CD4-positive, alpha-beta T cell (primary cell): ENCODE measurements around the gene OXLD1. TPM values are rescaled to one million over a fixed set of nuclear protein-coding genes. Genes with fewer than 3 reads are reported as not detected.

Experiments
- ATAC-seq: fragments of 200-7000 bp; cut with Tn5 transposase; one replicate; pipeline ENCODE4 v1.10.0; 2022; ENCODE audit warnings: mild to moderate bottlenecking; ENCODE audit not compliant: poor library complexity
- CTCF ChIA-PET: fragments of 350-600 bp; sonication (Branson Sonifier 250); formaldehyde crosslinking; loops from one replicate; lab custom pipeline; 2021; ENCODE audit warnings: antibody characterized with exemption, inconsistent platforms; lab: Charles Lee
- POLR2A ChIA-PET: fragments of 350-600 bp; sonication (Branson Sonifier 250); formaldehyde crosslinking; loops from one replicate; lab custom pipeline; 2021; ENCODE audit warnings: antibody characterized with exemption, inconsistent platforms; lab: Charles Lee
- DNase-seq, 14 experiments: peaks; one replicate each; pipeline ENCODE4 v3.0.0-alpha.2; 2013 to 2020; ENCODE audit warnings: mixed read lengths in 2 of 14
- H3K27ac ChIP-seq, 2 donors: one replicate each; pipeline versions ENCODE4 v1.5.1 to v1.7.0; 2013; ENCODE audit warnings: low read length in 2 of 2, low read depth in 1 of 2, mild to moderate bottlenecking in 1 of 2
- H3K27me3 ChIP-seq, 2 experiments: 1 replicate in 1 of 2; 2 replicates in 1 of 2; pipeline versions ENCODE4 v1.6.1 to v1.7.0; 2013; ENCODE audit warnings: low read length in 2 of 2, control low read depth in 1 of 2, mild to moderate bottlenecking in 1 of 2, moderate library complexity in 1 of 2; ENCODE audit not compliant: insufficient read depth in 2 of 2, control insufficient read depth in 1 of 2
- H3K36me3 ChIP-seq: one replicate; pipeline ENCODE4 v1.6.1; 2013; ENCODE audit warnings: low read length, control low read depth; ENCODE audit not compliant: insufficient read depth
- H3K4me1 ChIP-seq: one replicate; pipeline ENCODE4 v1.6.1; 2013; ENCODE audit warnings: low read length, control low read depth; ENCODE audit not compliant: insufficient read depth
- H3K4me3 ChIP-seq: one replicate; pipeline ENCODE4 v1.5.1; 2013; ENCODE audit warnings: mild to moderate bottlenecking, low read length, moderate library complexity
- H3K9me3 ChIP-seq, 2 experiments: 1 replicate in 1 of 2; 2 replicates in 1 of 2; pipeline versions ENCODE4 v1.6.1 to v1.7.0; 2013; ENCODE audit warnings: low read length in 2 of 2, mild to moderate bottlenecking in 2 of 2, control low read depth in 1 of 2, moderate library complexity in 1 of 2; ENCODE audit not compliant: control insufficient read depth in 1 of 2, insufficient read depth in 1 of 2
- H3K27ac Mint-ChIP-seq: one replicate; pipeline ENCODE4 v1.8.0; 2020; ENCODE audit warnings: mixed read lengths
- H3K27me3 Mint-ChIP-seq: one replicate; pipeline ENCODE4 v1.8.0; 2021; ENCODE audit warnings: mixed read lengths
- H3K36me3 Mint-ChIP-seq: one replicate; pipeline ENCODE4 v1.8.0; 2021; ENCODE audit warnings: low read depth, mixed read lengths
- H3K4me1 Mint-ChIP-seq: one replicate; pipeline ENCODE4 v1.8.0; 2021; ENCODE audit warnings: low read depth, mixed read lengths
- H3K4me3 Mint-ChIP-seq: one replicate; pipeline ENCODE4 v1.8.0; 2020; ENCODE audit warnings: mild to moderate bottlenecking, mixed read lengths
- H3K9me3 Mint-ChIP-seq: one replicate; pipeline ENCODE4 v1.8.0; 2020; ENCODE audit warnings: mixed read lengths
- intact Hi-C, 2 experiments: fragments of 100-400 bp; cut with DNase I in 1 of 2; cut with micrococcal nuclease in 1 of 2; formaldehyde crosslinking; loops; one replicate each; pipeline versions ENCODE4 v1.15.1 to v1.9.0; 2023 to 2025; cut with DNase I, micrococcal nuclease
- total RNA-seq, 174 experiments: library from RNA in 2 of 174; stranded (reverse) in 2 of 174; gene quantifications; one replicate each; pipeline ENCODE4 v1.2.3 and lab custom pipeline; 2021 to 2026
- TF ChIP-seq, protein P1 (sequence below): fragments of 200-600 bp; IDR thresholded peaks from one replicate; pipeline ENCODE4 v1.8.0; 2022; ENCODE audit warnings: antibody characterized with exemption, mild to moderate bottlenecking

Gene OXLD1
- total RNA-seq, 2 experiments from 2014 or later, result 24.6 to 25.3 TPM

DNA sequence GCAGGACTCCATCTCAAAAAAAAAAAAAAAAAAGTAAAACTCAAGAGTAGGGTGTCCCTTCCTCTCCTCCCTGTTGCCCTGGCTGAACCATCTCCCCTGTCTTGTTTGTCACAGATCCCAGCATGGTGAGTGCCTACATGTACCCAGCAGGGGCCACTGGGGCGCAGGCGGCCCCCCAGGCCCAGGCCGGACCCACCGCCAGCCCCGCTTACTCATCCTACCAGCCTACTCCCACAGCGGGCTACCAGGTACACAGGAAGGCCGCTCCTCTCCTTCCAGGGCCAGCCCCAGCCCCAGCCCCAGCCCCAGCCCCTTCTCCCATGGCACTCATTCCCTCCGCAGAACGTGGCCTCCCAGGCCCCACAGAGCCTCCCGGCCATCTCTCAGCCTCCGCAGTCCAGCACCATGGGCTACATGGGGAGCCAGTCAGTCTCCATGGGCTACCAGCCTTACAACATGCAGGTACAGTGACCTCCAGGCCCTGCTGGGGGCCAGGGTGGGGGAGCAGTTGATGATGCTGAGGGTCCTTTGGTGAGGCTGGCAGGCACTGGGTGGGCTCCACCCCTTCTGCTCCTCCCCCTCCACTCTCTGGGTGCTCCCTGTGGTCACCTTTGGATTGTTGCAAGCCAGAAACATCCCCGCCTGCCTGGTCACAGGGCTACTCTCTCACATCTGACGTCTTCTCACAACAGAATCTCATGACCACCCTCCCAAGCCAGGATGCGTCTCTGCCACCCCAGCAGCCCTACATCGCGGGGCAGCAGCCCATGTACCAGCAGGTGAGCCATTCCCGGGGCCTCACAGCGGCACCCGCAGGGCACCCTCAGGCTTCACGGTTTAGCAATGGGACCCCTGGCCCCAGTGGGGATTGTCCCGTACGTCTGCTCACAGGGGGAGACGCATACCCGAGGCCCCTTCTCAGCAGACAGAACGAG is 34.2 kb upstream of the OXLD1 start:
- ChIA-PET CTCF (interaction anchor here (1.8 kb wide), 1 partner anchor 17 kb away, joined by 5 read pairs; the partner anchor contains the start of genes ARL16 and HGS), POLR2A (interaction anchor here (0.7 to 4.7 kb wide), 2 partner anchors 16 to 34 kb away, joined by 3 to 43 read pairs; partner anchors contain the start of genes ARL16, CCDC137, HGS and OXLD1)
- Histone ChIP-seq H3K4me1 (peaks cover 37% of the 10 kb centered on the region), H3K27me3 (no peaks in the 10 kb centered on the region), H3K27ac (no peak overlapping the region), H3K4me3 (no peak overlapping the region), H3K9me3 (no peaks in the 10 kb centered on the region), H3K36me3 (peaks cover 55% of the 10 kb centered on the region)
- Mint-ChIP-seq H3K4me3 (peak overlapping the region; percentile 8), H3K27ac (no peak overlapping the region), H3K36me3 (peaks cover 60% of the 10 kb centered on the region), H3K27me3 (no peaks in the 10 kb centered on the region), H3K9me3 (no peaks in the 10 kb centered on the region), H3K4me1 (peaks cover 20% of the 10 kb centered on the region)
- ATAC-seq, result no peak
- TF ChIP-seq, protein P1, sequence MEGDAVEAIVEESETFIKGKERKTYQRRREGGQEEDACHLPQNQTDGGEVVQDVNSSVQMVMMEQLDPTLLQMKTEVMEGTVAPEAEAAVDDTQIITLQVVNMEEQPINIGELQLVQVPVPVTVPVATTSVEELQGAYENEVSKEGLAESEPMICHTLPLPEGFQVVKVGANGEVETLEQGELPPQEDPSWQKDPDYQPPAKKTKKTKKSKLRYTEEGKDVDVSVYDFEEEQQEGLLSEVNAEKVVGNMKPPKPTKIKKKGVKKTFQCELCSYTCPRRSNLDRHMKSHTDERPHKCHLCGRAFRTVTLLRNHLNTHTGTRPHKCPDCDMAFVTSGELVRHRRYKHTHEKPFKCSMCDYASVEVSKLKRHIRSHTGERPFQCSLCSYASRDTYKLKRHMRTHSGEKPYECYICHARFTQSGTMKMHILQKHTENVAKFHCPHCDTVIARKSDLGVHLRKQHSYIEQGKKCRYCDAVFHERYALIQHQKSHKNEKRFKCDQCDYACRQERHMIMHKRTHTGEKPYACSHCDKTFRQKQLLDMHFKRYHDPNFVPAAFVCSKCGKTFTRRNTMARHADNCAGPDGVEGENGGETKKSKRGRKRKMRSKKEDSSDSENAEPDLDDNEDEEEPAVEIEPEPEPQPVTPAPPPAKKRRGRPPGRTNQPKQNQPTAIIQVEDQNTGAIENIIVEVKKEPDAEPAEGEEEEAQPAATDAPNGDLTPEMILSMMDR, result no peak
- intact Hi-C loops, result loop anchor here (5.0 kb wide), 2 partner anchors 33 to 227 kb away; partner anchors contain the start of genes CCDC137 (in 1 of the 2), MAFG (in 1 of the 2) and OXLD1 (in 1 of the 2)
- no peak for DNase-seq

DNA sequence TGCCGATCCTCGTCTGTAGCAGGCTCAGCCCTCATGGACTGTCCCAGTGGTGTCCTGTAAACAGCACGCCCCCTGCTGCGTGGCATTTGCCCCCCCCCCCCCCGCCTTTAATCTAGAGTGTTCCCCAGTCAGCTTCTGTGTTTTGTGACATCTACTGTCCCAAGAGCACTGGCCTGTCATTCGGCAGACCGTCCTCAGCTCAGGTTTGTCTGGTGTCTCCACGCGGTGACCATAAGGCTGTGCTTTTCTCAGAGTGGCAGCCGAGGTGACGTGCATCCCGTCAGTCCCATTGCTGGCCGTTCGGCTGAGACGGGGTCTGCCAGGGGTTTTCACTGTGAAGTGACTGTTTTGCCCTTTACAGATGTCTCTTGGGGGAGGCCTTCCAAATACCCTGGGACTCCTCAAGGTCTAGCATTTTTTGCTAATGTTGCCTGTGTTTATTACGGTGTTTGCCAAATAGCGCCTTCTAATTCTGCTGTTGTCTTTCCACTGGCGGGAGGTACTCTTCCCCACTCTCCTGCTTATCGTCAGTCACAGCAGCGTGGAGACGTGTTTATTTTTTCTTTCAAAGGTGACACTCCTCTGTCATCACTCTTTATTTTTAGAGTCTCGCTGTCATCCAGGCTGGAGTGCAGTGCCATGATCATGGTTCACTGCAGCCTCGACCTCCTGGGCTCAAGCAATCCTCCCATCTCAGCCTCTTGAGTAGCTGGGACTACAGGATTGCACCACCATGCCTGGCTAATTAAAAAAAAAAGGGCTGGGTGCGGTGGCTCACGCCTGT is 31.0 kb upstream of the OXLD1 start:
- Histone ChIP-seq H3K27me3 (no peaks in the 10 kb centered on the region), H3K4me1 (peaks cover 19% of the 10 kb centered on the region), H3K4me3 (no peak overlapping the region), H3K27ac (no peak overlapping the region), H3K36me3 (peaks cover 79% of the 10 kb centered on the region), H3K9me3 (no peaks in the 10 kb centered on the region)
- CTCF ChIA-PET, result no interaction called here
- intact Hi-C loops, result no loop called here
- ATAC-seq (no peak), DNase-seq (no peak)
- H3K36me3 Mint-ChIP-seq, result peaks cover 44% of the 10 kb centered on the region
- no peaks in the 10 kb centered on the region for H3K9me3 Mint-ChIP-seq
- POLR2A ChIA-PET, result no interaction called here
- H3K27ac Mint-ChIP-seq, result no peak overlapping the region
- H3K4me3 Mint-ChIP-seq, result no peak overlapping the region
- TF ChIP-seq, protein P1, result no peak
- H3K4me1 Mint-ChIP-seq, result peaks cover 10% of the 10 kb centered on the region
- H3K27me3 Mint-ChIP-seq, result no peaks in the 10 kb centered on the region

DNA sequence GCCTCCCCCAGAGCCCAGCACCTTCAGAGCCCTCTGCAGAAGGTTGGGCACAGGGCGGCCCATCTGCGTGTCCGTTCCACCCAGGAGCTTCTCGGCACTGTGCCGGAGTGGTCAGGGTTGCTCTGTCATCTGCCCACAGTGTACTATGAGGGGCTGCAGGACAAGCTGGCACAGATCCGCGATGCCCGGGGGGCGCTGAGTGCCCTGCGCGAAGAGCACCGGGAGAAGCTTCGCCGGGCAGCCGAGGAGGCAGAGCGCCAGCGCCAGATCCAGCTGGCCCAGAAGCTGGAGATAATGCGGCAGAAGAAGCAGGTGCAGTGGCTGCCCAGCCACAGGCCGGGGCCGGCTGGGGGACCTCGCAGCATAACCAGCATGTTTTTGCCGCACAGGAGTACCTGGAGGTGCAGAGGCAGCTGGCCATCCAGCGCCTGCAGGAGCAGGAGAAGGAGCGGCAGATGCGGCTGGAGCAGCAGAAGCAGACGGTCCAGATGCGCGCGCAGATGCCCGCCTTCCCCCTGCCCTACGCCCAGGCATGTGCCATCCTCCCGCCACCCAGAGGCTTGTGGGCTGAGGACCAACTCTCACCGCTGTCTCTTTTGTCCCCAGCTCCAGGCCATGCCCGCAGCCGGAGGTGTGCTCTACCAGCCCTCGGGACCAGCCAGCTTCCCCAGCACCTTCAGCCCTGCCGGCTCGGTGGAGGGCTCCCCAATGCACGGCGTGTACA is 30.0 kb upstream of the OXLD1 start:
- Histone ChIP-seq H3K27me3 (no peaks in the 10 kb centered on the region), H3K4me1 (peaks cover 8% of the 10 kb centered on the region), H3K27ac (no peak overlapping the region), H3K4me3 (no peak overlapping the region), H3K36me3 (peaks cover 86% of the 10 kb centered on the region), H3K9me3 (no peaks in the 10 kb centered on the region)
- TF ChIP-seq, protein P1, result no peak
- Mint-ChIP-seq H3K4me3 (no peak overlapping the region), H3K9me3 (no peaks in the 10 kb centered on the region), H3K27me3 (no peaks in the 10 kb centered on the region), H3K27ac (no peak overlapping the region), H3K4me1 (peaks cover 4% of the 10 kb centered on the region), H3K36me3 (peaks cover 44% of the 10 kb centered on the region)
- ATAC-seq (no peak), DNase-seq (no peak)
- intact Hi-C loops, result no loop called here
- ChIA-PET CTCF (no interaction called here), POLR2A (interaction anchor here (1.0 to 1.5 kb wide), 2 partner anchors 10 to 13 kb away, joined by 3 to 4 read pairs; partner anchors contain the start of genes ARL16 and HGS)
